BLaER1 (cell line): ENCODE measurements around the gene SLC1A1.

Experiments used
- H3K27ac ChIP-seq: shearing (Covaris generic); formaldehyde crosslinking; 2 replicates; pipeline ENCODE4 v1.8.1; 2022
- H3K27me3 ChIP-seq: shearing (Covaris generic); formaldehyde crosslinking; 2 replicates; pipeline ENCODE4 v1.8.1; 2022
- H3K36me3 ChIP-seq: shearing (Covaris generic); formaldehyde crosslinking; 2 replicates; pipeline ENCODE4 v1.8.1; 2022
- H3K4me1 ChIP-seq: shearing (Covaris generic); formaldehyde crosslinking; 2 replicates; pipeline ENCODE4 v1.8.1; 2022
- H3K4me2 ChIP-seq: shearing (Covaris generic); formaldehyde crosslinking; 2 replicates; pipeline ENCODE4 v1.8.1; 2022
- H3K4me3 ChIP-seq: shearing (Covaris generic); formaldehyde crosslinking; 2 replicates; pipeline ENCODE4 v1.8.1; 2022
- H3K9ac ChIP-seq: shearing (Covaris generic); formaldehyde crosslinking; 2 replicates; pipeline ENCODE4 v1.8.1; 2022
- H3K9me3 ChIP-seq: shearing (Covaris generic); formaldehyde crosslinking; 2 replicates; pipeline ENCODE4 v1.8.1; 2022
- H4K20me1 ChIP-seq: shearing (Covaris generic); formaldehyde crosslinking; 2 replicates; pipeline ENCODE4 v1.8.1; 2022
- Cebpa-rat ChIP-seq: shearing (Covaris generic); IDR thresholded peaks from 2 replicates; pipeline ENCODE4 v1.8.1; 2022

Gene SLC1A1

GRCh38 chr9:4622016-4622415, 131.7 kb downstream of the SLC1A1 start:
- H4K20me1 ChIP-seq: no peaks in the 10 kb centered on the region
- H3K9ac ChIP-seq: no peak overlapping the region
- TF ChIP-seq Cebpa-rat: no peak
- H3K9me3 ChIP-seq: no peaks in the 10 kb centered on the region
- H3K36me3 ChIP-seq: no peaks in the 10 kb centered on the region
- H3K27ac ChIP-seq: no peak overlapping the region
- no peak overlapping the region for H3K4me2 ChIP-seq
- H3K27me3 ChIP-seq: no peaks in the 10 kb centered on the region
- no peaks in the 10 kb centered on the region for H3K4me1 ChIP-seq
- no peak overlapping the region for H3K4me3 ChIP-seq

- no peak overlapping the region for H3K27ac ChIP-seq
These were observed 140.6 kb downstream of the SLC1A1 start for GRCh38 chr9:4630836-4631235.

More at GRCh38 chr9:4630836-4631235, 140.6 kb downstream of the SLC1A1 start:
- Histone ChIP-seq H3K4me1 (no peaks in the 10 kb centered on the region), H3K4me3 (no peak overlapping the region), H3K9ac (no peak overlapping the region), H3K9me3 (no peaks in the 10 kb centered on the region), H4K20me1 (no peaks in the 10 kb centered on the region), H3K27me3 (no peaks in the 10 kb centered on the region), H3K4me2 (no peak overlapping the region), H3K36me3 (no peaks in the 10 kb centered on the region)
- no peak for TF ChIP-seq Cebpa-rat
